Caco-2 (cell line): ENCODE results near the gene MC5R. TPM values are rescaled to one million over a fixed set of nuclear protein-coding genes. Genes with fewer than 3 reads are reported as not detected.

ENCODE experiments used
- BruUV-seq: library from RNA; stranded (reverse); fragments of 400-500 nt; replicated peaks from 2 replicates; lab custom pipeline; 2021; lab: Mats Ljungman, UMichigan
- CTCF ChIA-PET: fragments of 300-600 bp; sonication (Branson Sonifier 250); formaldehyde crosslinking; loops from one replicate; lab custom pipeline; 2022; ENCODE audit warnings: antibody characterized with exemption; lab: Charles Lee
- POLR2A ChIA-PET: fragments of 300-600 bp; sonication (Branson Sonifier 250); formaldehyde crosslinking; loops from one replicate; lab custom pipeline; 2022; ENCODE audit warnings: antibody characterized with exemption; lab: Charles Lee
- DNase-seq, 2 experiments: peaks; one replicate each; pipeline versions ENCODE4 v3.0.0 to v3.0.0-alpha.2; 2020 to 2022
- H3K27me3 ChIP-seq: replicated peaks from 2 replicates; pipeline ENCODE4 v1.6.0; 2011; ENCODE audit warnings: low read length; ENCODE audit not compliant: control insufficient read depth, insufficient read depth
- H3K36me3 ChIP-seq: 2 replicates; pipeline ENCODE4 v1.5.1; 2011; ENCODE audit warnings: low read length; ENCODE audit not compliant: control insufficient read depth, insufficient read depth
- H3K4me1 ChIP-seq: fragments of 250-450 bp; sonication (Bioruptor Pico); 2 replicates; pipeline ENCODE4 v1.5.1; 2020; ENCODE audit warnings: mild to moderate bottlenecking
- H3K4me3 ChIP-seq: 2 replicates; pipeline ENCODE4 v1.5.1; 2011; ENCODE audit warnings: low read depth, mild to moderate bottlenecking, control low read depth, low read length
- H3K9me3 ChIP-seq: fragments of 250-450 bp; sonication (Bioruptor Pico); 2 replicates; pipeline ENCODE4 v1.5.1; 2020; ENCODE audit warnings: mild to moderate bottlenecking, moderate library complexity
- H3K27ac Mint-ChIP-seq: one replicate; pipeline ENCODE4 v1.8.0; 2022; ENCODE audit warnings: mixed read lengths; ENCODE audit not compliant: unreplicated experiment
- H3K27me3 Mint-ChIP-seq: one replicate; pipeline ENCODE4 v1.8.0; 2022; ENCODE audit warnings: mixed read lengths; ENCODE audit not compliant: insufficient read depth, unreplicated experiment
- H3K36me3 Mint-ChIP-seq: one replicate; pipeline ENCODE4 v1.8.0; 2022; ENCODE audit warnings: mild to moderate bottlenecking, mixed read lengths; ENCODE audit not compliant: insufficient read depth, unreplicated experiment
- H3K4me1 Mint-ChIP-seq: one replicate; pipeline ENCODE4 v1.8.0; 2022; ENCODE audit warnings: low read depth, mixed read lengths; ENCODE audit not compliant: unreplicated experiment
- H3K4me3 Mint-ChIP-seq: one replicate; pipeline ENCODE4 v1.8.0; 2022; ENCODE audit warnings: mild to moderate bottlenecking, moderate library complexity, mixed read lengths; ENCODE audit not compliant: unreplicated experiment
- H3K9me3 Mint-ChIP-seq: one replicate; pipeline ENCODE4 v1.8.0; 2022; ENCODE audit warnings: mixed read lengths; ENCODE audit not compliant: unreplicated experiment
- intact Hi-C: fragments of 100-400 bp; cut with micrococcal nuclease; formaldehyde crosslinking; loops from one replicate; pipeline ENCODE4 v1.10.0; 2022; ENCODE audit not compliant: unreplicated experiment
- total RNA-seq: library from RNA; stranded (reverse); gene quantifications from 2 replicates; pipeline ENCODE4 v1.2.3, GENCODE V29; 2022
- TF ChIP-seq, protein P1 (sequence below), 2 experiments: fragments of 200-600 bp in 1 of 2; IDR thresholded peaks; 1 replicate in 1 of 2; 2 replicates in 1 of 2; pipeline versions ENCODE4 v1.5.1 to v1.8.0; 2011 to 2022; ENCODE audit warnings: antibody characterized with exemption in 1 of 2, control low read depth in 1 of 2, inconsistent platforms in 1 of 2, low read depth in 1 of 2, low read length in 1 of 2, mild to moderate bottlenecking in 1 of 2, moderate library complexity in 1 of 2; ENCODE audit not compliant: insufficient read depth in 1 of 2, severe bottlenecking in 1 of 2, unreplicated experiment in 1 of 2

The MC5R gene
- total RNA-seq, 1 experiment from 2014 or later = not detected

DNA sequence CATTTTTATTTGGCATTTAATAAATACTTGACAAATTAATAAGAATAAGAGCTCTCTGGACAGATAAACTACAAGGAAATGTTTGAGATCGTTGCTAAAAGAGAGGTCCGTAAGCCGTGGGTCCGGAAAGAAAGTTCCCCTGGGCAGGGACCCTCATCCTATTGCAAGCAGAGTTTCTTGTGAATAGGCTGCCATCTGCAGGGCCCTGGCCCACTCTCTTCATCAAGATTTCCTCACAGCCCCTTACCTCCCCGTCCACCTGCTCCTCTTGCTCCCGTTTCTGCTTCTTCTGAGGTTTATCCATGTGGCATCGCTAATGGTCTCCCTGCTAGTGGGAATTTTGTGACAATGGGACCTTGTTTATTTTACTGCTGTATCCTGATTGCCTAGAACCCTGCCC, 30.1 kb upstream of the MC5R start:
- no peak overlapping the region for H3K27ac Mint-ChIP-seq
- POLR2A ChIA-PET = no interaction called here
- no peaks in the 10 kb centered on the region for H3K4me1 Mint-ChIP-seq
- intact Hi-C loops = no loop called here
- no TSS peak for BruUV-seq
- Histone ChIP-seq H3K9me3 (no peaks in the 10 kb centered on the region), H3K36me3 (no peaks in the 10 kb centered on the region), H3K4me1 (no peaks in the 10 kb centered on the region), H3K27me3 (no peaks in the 10 kb centered on the region; the same call in 1 of the 2 replicates), H3K4me3 (no peak overlapping the region)
- CTCF ChIA-PET = no interaction called here
- DNase-seq = no peak
- H3K36me3 Mint-ChIP-seq = no peaks in the 10 kb centered on the region
- no peak overlapping the region for H3K4me3 Mint-ChIP-seq
- no peaks in the 10 kb centered on the region for H3K9me3 Mint-ChIP-seq
- TF ChIP-seq, protein P1, sequence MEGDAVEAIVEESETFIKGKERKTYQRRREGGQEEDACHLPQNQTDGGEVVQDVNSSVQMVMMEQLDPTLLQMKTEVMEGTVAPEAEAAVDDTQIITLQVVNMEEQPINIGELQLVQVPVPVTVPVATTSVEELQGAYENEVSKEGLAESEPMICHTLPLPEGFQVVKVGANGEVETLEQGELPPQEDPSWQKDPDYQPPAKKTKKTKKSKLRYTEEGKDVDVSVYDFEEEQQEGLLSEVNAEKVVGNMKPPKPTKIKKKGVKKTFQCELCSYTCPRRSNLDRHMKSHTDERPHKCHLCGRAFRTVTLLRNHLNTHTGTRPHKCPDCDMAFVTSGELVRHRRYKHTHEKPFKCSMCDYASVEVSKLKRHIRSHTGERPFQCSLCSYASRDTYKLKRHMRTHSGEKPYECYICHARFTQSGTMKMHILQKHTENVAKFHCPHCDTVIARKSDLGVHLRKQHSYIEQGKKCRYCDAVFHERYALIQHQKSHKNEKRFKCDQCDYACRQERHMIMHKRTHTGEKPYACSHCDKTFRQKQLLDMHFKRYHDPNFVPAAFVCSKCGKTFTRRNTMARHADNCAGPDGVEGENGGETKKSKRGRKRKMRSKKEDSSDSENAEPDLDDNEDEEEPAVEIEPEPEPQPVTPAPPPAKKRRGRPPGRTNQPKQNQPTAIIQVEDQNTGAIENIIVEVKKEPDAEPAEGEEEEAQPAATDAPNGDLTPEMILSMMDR (IDR thresholded peaks at IDR 0.05; ENCODE audit: insufficient read depth in 1 of 2, low read depth in 1 of 2, low read length in 1 of 2, severe bottlenecking in 1 of 2, unreplicated experiment in 1 of 2) = no peak
- peaks cover 9% of the 10 kb centered on the region for H3K27me3 Mint-ChIP-seq

DNA sequence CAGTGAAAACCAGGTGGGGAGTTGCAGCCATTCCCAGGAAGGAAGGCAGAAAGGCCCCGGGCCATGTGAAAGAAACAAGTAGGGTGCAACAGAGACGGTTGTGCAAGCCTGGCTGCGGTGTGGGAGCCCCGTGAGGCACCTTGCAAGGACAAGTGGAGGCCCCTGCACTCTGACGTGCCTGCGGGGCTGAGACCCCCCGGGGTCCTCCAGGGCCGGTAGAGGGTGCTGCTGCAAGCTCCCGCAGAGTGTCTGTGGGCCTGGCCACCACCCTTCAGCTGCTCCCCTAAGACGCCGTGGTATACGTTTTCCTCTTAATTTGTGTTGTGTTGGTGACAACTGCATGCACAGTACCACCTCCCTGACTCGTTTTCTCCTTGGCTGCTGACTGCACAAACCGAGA, 27.4 kb upstream of the MC5R start:
- Mint-ChIP-seq H3K4me3 (no peak overlapping the region), H3K27ac (no peak overlapping the region), H3K9me3 (no peaks in the 10 kb centered on the region), H3K27me3 (peaks cover 6% of the 10 kb centered on the region), H3K36me3 (no peaks in the 10 kb centered on the region), H3K4me1 (no peaks in the 10 kb centered on the region)
- POLR2A ChIA-PET = no interaction called here
- Histone ChIP-seq H3K4me1 (no peaks in the 10 kb centered on the region), H3K9me3 (no peaks in the 10 kb centered on the region), H3K27me3 (no peaks in the 10 kb centered on the region; the same call in 1 of the 2 replicates), H3K36me3 (no peaks in the 10 kb centered on the region), H3K4me3 (no peak overlapping the region)
- BruUV-seq = no TSS peak
- CTCF ChIA-PET = no interaction called here
- TF ChIP-seq, protein P1 (IDR thresholded peaks at IDR 0.05; ENCODE audit: insufficient read depth in 1 of 2, low read depth in 1 of 2, low read length in 1 of 2, severe bottlenecking in 1 of 2, unreplicated experiment in 1 of 2) = no peak
- no peak for DNase-seq
- intact Hi-C loops = no loop called here

DNA sequence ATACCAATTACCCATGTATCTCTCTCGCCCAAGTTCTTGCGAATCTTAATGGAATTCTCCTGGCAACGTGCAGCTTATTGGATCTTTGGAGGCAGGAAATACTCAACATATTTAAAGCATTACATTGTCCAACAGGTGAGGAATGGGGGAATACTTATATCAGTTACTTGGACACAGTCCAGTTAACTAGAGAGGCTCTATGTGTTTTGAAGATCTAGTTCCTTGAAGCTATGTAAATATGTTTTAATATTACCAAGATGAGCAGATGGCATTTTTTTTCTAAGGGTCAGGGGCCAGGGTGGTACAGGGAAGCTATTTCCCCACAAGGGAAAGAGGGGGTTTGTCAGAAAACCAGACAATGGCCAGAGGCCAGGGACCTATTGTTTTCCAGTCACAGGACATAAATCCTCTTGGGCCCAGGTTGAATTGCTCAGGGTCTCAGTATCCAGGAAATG, 26.8 kb upstream of the MC5R start:
- Histone ChIP-seq H3K9me3 (no peaks in the 10 kb centered on the region), H3K27me3 (no peaks in the 10 kb centered on the region; the same call in 1 of the 2 replicates), H3K4me3 (no peak overlapping the region), H3K36me3 (no peaks in the 10 kb centered on the region), H3K4me1 (no peaks in the 10 kb centered on the region)
- Mint-ChIP-seq H3K4me3 (no peak overlapping the region), H3K4me1 (no peaks in the 10 kb centered on the region), H3K27me3 (peaks cover 6% of the 10 kb centered on the region), H3K9me3 (no peaks in the 10 kb centered on the region), H3K36me3 (no peaks in the 10 kb centered on the region), H3K27ac (no peak overlapping the region)
- intact Hi-C loops = no loop called here
- no TSS peak for BruUV-seq
- no peak for DNase-seq
- ChIA-PET CTCF (no interaction called here), POLR2A (no interaction called here)
- TF ChIP-seq, protein P1 (IDR thresholded peaks at IDR 0.05; ENCODE audit: insufficient read depth in 1 of 2, low read depth in 1 of 2, low read length in 1 of 2, severe bottlenecking in 1 of 2, unreplicated experiment in 1 of 2) = no peak
